MCF 10A (cell line): ENCODE measurements around the gene GGT6. TPM values are rescaled to one million over a fixed set of nuclear protein-coding genes. Genes with fewer than 3 reads are reported as not detected.

Experiments used
- BruUV-seq: library from RNA; stranded (reverse); fragments of 400-500 nt; replicated peaks from 2 replicates; lab custom pipeline; 2021; lab: Mats Ljungman, UMichigan
- CTCF ChIA-PET: fragments of 300-600 bp; sonication (Branson Sonifier 250); formaldehyde crosslinking; extraction: SDS; loops from one replicate; lab custom pipeline; 2021; ENCODE audit warnings: antibody characterized with exemption, inconsistent platforms; lab: Yijun Ruan, JAX
- POLR2A ChIA-PET: fragments of 300-600, 350-650 bp; sonication (Branson Sonifier 250); formaldehyde crosslinking; extraction: SDS; loops from one replicate; lab custom pipeline; 2020; ENCODE audit warnings: antibody characterized with exemption, inconsistent platforms; lab: Yijun Ruan, JAX
- DNase-seq: peaks from one replicate; pipeline ENCODE4 v3.0.0-alpha.2; 2018; ENCODE audit not compliant: unreplicated experiment
- H3K27ac Mint-ChIP-seq: one replicate; pipeline ENCODE4 v1.8.0; 2022; ENCODE audit warnings: mild to moderate bottlenecking, low read depth, mixed read lengths; ENCODE audit not compliant: unreplicated experiment
- H3K27me3 Mint-ChIP-seq: one replicate; pipeline ENCODE4 v1.8.0; 2022; ENCODE audit warnings: mixed read lengths; ENCODE audit not compliant: insufficient read depth, unreplicated experiment
- H3K36me3 Mint-ChIP-seq: one replicate; pipeline ENCODE4 v1.8.0; 2022; ENCODE audit warnings: mild to moderate bottlenecking, moderate library complexity, mixed read lengths; ENCODE audit not compliant: insufficient read depth, unreplicated experiment
- H3K4me1 Mint-ChIP-seq: one replicate; pipeline ENCODE4 v1.8.0; 2022; ENCODE audit warnings: mixed read lengths; ENCODE audit not compliant: insufficient read depth, unreplicated experiment
- H3K4me3 Mint-ChIP-seq: one replicate; pipeline ENCODE4 v1.8.0; 2022; ENCODE audit warnings: mild to moderate bottlenecking, moderate library complexity, mixed read lengths; ENCODE audit not compliant: unreplicated experiment
- H3K9me3 Mint-ChIP-seq: one replicate; pipeline ENCODE4 v1.8.0; 2022; ENCODE audit warnings: mixed read lengths; ENCODE audit not compliant: unreplicated experiment
- CTCF ChIP-seq: fragments of 200-600 bp; IDR thresholded peaks from one replicate; pipeline ENCODE4 v1.8.0; 2022; ENCODE audit warnings: antibody characterized with exemption, mild to moderate bottlenecking; ENCODE audit not compliant: unreplicated experiment
- intact Hi-C: fragments of 100-400 bp; cut with micrococcal nuclease; formaldehyde crosslinking; loops from 2 replicates; pipeline ENCODE4 v1.14.1; 2022
- total RNA-seq: library from RNA; stranded (reverse); gene quantifications from 2 replicates; pipeline ENCODE4 v1.2.3, GENCODE V29; 2022

GGT6 gene
- total RNA-seq, 1 experiment from 2014 or later, result not detected

GRCh38 chr17:4588391-4588790 lies 28.0 kb upstream of the GGT6 start:
- ChIA-PET CTCF (no interaction called here), POLR2A (no interaction called here)
- Mint-ChIP-seq H3K4me1 (no peaks in the 10 kb centered on the region), H3K36me3 (no peaks in the 10 kb centered on the region), H3K27ac (no peak overlapping the region), H3K27me3 (peaks cover 56% of the 10 kb centered on the region), H3K4me3 (no peak overlapping the region), H3K9me3 (no peaks in the 10 kb centered on the region)
- intact Hi-C loops, result no loop called here
- no peak for TF ChIP-seq CTCF
- DNase-seq, result no peak
- BruUV-seq, result no TSS peak

GRCh38 chr17:4587803-4588202 lies 27.4 kb upstream of the GGT6 start:
- DNase-seq, result no peak
- BruUV-seq, result no TSS peak
- Mint-ChIP-seq H3K4me1 (no peaks in the 10 kb centered on the region), H3K27me3 (peaks cover 62% of the 10 kb centered on the region), H3K4me3 (no peak overlapping the region), H3K36me3 (no peaks in the 10 kb centered on the region), H3K9me3 (no peaks in the 10 kb centered on the region), H3K27ac (no peak overlapping the region)
- POLR2A ChIA-PET, result no interaction called here
- CTCF ChIA-PET, result no interaction called here
- intact Hi-C loops, result no loop called here
- TF ChIP-seq CTCF, result no peak

GRCh38 chr17:4587195-4587594 lies 26.8 kb upstream of the GGT6 start:
- Mint-ChIP-seq H3K4me3 (no peak overlapping the region), H3K27me3 (peaks cover 68% of the 10 kb centered on the region), H3K9me3 (no peaks in the 10 kb centered on the region), H3K36me3 (no peaks in the 10 kb centered on the region), H3K27ac (no peak overlapping the region), H3K4me1 (no peaks in the 10 kb centered on the region)
- no peak for DNase-seq
- TF ChIP-seq CTCF, result no peak
- intact Hi-C loops, result no loop called here
- BruUV-seq, result no TSS peak
- CTCF ChIA-PET, result interaction anchor here (0.5 to 0.8 kb wide), 2 partner anchors 17 to 1252 kb away, joined by 3 to 4 read pairs; no protein-coding TSS in a partner anchor
- POLR2A ChIA-PET, result no interaction called here

- ChIA-PET POLR2A (no interaction called here), CTCF (no interaction called here)
- Mint-ChIP-seq H3K27ac (no peak overlapping the region), H3K9me3 (no peaks in the 10 kb centered on the region), H3K4me3 (no peak overlapping the region), H3K36me3 (no peaks in the 10 kb centered on the region), H3K4me1 (no peaks in the 10 kb centered on the region), H3K27me3 (peaks cover 76% of the 10 kb centered on the region)
- intact Hi-C loops, result no loop called here
- BruUV-seq, result no TSS peak
- no peak for DNase-seq
- TF ChIP-seq CTCF, result no peak
Measured at GRCh38 chr17:4586043-4586442, 25.7 kb upstream of the GGT6 start.
